Stimulated activated CD4-positive, alpha-beta T cell treated with anti-CD3 and anti-CD28 coated beads, Interleukin-15, amount 100 ng/mL, for 48 hours (primary cell): Measurements from ENCODE around the gene NDUFA8.

Experiments used
- DNase-seq, 2 donors: peaks; one replicate each; pipeline ENCODE4 v3.0.0-alpha.2; 2020; ENCODE audit warnings: low read depth in 2 of 2

Gene NDUFA8

DNA sequence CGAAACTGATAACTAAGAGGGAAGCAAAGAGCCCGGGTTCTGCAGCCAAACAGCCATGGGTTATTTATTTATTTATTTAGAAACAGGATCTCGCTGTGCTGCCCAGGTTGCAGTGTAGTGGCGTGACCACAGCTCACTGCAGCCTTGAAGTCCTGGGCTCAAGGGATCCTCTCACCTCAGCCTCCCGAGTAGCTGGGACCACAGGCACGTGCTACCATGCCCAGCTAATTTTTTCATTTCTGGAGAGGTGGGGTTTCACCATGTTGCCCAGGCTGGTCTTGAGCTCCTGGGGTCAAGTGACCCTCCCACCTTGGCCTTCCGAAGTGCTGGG, 24.1 kb downstream of the NDUFA8 start:
- DNase-seq: no peak

DNA sequence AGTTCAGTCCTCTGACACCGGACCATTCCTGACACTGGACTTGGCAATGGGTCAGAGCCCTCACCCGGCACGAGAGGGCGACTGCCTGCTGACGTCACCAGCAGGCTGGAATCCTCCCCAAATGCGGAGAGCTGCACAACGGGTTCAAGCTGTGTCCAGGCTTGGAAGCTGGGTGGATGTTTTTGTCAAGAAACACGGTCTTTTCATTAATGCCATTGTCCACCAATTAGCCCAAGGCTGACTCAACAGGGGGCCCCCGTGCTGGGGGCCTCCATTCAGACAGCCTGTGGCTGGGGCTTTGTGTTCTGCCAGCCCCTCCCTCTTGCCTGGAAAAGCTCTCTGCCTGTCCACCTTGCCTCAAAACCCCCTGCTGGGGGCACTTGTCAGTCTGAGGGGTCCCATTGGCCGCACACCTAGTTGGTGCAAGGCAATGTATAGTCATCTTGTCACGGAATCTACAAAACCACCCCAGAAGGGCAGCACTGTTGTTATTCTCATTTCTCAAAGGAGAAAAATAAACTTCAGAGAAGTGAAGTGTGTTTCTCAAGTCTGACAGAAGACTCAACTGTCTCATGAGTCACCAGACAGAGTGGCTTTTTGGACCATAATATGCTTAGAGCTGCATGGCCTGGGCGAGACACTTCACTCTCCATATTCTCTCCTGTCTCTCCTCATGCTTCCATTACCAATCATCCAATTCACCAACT, 24.6 kb downstream of the NDUFA8 start:
- no peak for DNase-seq

DNA sequence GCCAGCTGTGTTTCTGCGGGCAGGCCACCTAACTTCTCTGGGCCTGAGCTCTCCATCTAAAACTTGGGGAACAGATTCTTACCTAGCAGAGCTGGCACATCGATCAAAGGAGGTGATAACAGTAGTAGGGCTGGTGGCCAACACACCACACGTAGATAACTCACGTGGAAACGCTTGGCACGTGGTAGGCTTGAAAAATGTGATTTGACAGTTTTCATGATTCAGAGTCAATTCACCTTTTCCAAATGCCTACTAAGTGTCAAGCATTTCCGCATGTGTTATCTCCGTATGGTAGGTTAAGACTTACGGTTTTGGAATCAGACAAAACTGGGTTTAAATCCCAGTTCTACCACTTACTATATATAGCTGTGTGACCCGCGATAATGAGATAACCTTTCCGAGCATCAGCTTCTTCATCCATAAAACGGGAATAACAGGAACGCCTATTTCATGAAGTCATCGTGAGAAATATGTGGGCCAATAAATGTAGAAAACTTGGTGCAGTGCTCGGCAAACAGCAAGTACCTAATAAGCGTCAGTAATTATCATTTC, 25.5 kb downstream of the NDUFA8 start:
- DNase-seq: no peak

DNA sequence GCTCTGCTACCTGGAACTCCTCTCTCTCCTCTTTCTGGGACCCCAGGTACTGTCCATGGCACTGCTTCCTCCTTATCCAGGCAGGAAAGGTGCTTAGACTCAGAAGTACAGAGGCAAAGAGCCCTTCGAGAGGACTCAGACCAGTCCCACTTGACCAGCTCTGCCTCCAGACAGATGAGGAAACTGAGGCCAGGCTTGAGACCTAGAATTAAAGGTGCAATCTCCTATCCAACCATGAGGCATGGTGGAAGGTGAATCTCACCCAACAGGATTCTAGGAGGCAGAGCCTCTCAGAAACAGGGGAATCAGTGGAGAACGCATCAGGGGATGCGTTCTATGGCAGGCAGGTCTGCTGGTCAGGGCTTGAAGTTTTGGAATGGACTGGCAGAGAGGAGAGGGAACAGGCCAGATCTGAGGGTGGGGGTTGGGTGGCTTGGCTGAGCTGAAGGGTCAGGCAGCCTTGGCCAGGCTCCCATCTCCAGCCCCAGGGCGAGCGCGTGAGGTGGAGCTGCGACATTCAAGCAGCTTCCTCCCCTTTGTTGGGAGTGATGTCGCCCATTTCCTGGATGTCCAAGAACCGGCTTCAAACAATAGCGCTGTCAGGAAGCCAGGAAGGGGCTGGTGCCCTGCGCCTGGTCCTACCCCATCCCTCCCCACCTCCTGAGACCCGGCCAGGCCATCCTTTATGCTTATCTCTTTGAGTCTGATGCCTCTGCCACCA, 26.2 kb downstream of the NDUFA8 start:
- no peak for DNase-seq

DNA sequence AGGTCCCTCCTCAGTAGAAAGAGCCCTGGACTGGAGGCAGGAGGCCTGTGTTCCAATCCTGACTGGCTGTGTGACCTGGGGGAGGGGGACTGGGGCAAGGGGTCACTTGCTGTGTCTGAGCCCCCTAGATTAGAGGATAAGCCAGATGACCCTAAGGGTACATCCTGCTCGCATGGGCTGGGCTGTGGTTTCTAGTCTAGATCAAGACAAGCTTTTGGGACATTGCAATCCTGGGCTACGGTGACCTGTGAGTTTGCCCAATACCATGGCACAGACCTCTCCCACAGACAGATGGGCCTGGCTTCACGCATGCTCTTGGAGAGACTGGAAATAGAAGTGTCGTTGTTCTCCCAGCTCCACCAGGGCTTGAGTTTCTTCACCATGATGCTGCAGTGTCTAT, 27.0 kb downstream of the NDUFA8 start:
- DNase-seq: no peak

DNA sequence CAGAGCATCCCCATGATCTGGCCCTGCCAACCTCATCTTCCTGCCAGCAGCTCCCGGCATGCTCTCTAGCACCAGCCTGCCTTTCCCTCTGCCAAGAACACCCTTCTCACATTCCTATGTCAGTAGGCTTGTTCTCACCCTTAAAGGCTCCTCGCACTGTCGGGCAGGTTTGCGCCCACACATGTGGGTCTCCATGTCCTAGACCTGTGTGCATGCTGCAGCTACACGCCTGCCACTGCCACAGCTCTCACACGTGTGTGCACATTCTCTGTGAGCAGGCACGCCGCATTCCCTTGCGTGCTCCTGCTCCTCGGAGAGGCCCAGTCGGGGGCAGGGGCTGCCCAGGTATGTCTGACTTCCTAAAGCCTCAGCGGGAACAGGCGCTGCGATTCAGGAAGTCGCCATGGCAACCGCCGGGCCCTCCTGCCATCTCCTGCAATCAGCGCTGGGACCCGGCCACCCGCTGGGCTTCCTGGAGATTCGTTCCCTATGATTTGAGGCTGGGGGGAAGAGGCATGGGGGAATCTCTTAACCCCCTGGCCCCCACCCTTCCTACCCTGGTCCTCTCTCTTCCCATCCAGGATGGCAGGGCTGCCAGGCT, 28.1 kb downstream of the NDUFA8 start:
- DNase-seq: no peak

DNA sequence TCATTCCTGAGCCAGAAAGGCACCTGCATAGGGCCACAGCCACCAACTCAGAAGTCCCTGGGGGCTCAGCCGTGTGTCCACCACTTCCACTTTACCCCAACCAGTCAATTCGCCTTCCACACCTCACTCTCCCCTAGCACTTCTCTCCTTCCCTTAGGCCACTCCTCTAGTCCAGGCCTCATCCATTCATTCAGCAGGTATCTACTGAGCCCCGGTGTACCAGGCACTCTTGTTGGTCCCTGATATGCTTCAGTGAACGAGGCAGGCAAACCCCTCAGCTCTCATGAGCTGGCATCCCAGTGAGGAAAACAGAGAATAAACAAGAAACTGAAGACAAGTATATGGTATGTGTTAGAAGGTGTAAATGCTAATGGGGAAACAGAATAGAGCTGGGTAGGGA, 28.7 kb downstream of the NDUFA8 start:
- no peak for DNase-seq

DNA sequence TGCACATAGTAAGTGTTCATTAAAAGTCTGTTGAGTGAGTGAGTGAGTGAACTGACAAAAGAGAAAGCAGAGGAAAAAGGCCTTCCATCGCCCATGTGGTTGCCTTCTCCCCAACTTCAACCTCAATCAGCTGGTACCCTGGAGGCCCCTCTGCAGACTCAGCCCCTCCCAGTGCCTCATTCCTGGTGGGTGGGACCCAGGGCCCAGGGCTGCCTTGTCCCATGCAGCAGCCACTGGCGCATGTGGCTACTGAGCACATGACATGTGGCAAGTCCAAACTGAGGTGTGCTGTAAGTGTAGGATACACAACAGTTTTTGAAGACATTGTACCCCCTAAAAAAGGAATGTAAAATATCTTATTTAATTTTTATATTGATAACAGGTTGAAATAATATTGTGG, 29.6 kb downstream of the NDUFA8 start:
- no peak for DNase-seq

DNA sequence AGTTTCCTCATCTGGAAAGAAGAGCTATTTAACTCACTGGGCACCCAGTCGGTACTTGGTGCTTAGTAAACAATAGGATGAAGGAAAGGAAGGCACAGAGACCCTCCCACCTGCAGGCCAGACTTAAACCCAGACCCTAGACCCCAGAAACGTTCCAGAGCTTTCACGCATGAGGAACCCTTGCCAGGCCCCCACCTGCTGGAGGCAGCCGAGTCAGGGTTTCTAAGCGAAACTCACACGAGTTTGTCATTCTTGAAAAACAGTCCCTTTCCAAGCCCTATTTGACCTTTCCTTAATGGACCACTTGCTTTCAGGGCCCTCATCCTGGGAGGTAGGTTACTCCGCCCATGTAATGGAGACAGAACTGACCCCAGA, 30.6 kb downstream of the NDUFA8 start:
- no peak for DNase-seq

DNA sequence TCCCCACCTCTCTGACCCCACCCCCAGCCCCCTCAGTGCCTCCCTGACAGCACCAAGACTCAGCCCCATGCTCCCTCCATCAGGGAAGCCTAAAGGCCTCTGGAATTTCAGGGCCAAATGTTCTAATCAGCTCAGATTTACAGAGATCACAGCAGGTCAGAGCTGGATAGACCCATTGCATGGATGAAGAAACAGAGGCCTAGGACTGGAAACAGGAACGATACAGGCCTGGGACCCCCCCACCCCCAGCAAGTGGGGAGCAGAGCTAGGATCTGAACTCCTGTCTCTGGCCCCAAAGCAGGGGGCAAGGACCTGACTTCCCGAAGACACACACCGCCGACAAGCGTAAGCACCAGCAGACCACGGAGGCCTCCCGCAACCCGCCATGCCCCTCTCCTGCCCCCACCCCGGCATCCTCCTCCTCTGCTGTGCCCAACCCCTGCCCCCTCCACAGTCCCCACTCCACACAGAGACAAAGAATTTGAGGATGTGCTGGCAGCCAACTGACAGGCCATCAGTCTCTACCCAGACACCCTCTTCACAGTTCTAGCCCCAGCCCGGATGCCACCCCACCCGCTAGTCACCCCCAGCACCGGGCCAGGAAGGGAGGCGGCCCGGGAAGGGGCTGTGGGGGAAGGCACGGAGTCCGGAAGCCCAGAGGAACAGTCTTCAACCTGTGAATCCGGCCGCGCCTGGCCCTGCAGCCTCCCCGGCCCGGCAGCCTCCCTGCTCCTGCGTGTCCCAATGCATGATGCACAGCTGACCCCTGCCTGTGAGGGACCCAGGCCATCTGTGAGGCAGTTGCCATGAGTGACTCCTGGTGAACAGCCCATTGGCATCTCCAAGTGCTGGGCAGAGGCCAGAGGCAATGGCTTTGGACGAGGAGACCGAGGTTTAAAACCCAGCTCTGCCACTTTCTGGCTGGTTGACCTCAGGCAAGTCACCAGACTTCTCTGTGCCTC, 31.3 kb downstream of the NDUFA8 start:
- no peak for DNase-seq

DNA sequence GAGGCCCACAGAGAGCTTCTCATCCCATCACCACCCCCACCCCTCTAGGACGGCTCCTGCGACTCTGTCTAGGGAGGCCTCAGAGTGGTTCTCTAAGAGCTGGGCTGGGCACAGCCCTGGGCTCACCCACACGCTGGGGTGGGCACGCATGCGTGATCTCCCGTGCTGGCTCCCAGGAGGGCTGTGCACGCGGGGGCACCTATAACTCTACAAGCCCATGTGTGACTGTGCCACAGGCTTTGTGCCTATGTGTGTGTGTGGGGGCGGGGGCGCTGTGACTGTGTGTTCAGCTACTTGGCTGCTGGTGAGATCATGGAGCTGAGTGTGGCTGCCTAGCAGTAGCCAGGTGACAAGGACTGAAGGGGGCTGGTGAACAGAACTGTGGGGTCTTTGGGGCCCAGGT, 32.2 kb downstream of the NDUFA8 start:
- DNase-seq: no peak

DNA sequence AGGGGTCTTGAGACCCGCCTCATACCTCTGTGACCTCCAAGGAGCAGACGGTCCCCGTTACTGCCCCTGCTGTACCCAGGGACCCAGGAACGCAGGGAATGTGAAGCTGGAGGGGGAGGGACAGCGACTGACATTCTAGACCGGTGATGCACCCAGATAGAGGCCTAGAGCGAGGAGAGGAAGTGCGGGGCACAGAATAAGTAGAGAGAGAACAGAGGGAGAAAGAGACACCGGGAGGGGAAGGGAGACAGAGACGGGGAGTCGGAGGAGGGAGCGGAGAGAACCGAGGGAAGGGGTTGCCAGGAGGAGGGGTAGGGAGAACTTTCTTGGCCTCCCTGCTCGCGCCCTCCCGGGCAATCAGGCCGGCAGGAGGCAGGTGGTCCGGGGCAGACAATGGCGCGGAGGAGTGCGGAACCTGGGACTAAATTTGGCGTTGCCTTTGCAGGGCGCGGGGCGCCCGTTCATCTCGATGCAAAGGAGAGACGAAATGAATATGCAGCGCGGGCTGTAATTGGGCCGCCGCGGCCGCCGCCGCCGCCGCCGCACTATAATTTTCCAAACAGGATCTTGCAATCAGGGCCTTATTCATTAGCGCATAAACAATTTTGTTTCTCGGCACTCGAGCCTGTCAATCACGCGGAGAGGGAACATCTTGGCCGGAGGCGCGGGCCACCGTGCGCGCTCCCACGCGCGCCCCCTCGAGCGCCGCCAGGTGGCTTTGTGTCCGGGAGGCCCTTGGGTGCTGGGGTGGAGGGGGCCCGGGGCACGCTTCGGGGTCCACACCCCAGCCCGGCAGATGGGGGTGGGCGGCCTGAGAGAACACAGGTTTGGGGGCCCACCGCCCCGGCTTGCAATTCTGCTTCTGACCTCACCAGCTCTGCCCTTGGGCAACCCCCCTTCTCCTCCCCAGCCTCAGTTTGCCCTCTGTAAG, 33.0 kb downstream of the NDUFA8 start:
- no peak for DNase-seq

DNA sequence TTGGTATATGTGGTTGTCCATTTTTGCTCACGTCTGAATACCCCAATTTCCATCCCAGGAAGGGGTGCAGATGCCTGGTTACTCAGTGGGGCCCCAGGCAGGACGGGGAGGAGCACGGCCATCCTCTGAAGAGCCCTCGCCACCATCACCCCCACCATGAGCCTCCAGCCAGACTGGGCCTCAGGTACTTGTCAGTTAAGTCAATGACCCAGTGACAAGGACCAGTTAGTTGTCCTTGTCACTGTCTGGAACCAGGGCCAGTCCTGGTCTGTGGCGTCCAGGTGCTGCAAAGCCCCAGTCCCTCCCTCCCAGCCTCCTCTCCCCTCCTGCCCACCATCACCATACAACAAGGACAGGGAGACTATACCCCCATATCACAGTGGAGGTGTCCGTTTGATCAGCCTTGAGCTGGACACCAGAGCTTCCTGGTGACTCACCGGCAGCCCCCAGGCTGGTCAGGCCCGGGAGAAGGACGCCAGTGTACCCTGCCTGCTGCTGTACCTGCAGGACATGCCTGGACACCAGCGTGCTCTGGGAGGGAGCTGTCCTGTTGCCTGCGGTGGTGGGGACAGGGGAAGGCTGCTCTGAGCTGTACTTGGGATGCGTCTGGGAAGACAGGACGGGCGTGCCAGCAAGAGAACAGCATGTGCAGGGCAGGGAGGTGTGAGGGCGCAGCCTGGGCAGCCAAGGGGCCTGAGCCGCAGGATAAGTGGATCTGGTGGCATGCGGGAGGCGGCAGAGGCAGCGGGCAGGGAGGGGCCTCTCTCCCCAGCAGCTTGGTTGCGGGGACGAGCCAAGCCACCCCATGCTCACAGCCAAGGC, 33.9 kb downstream of the NDUFA8 start:
- no peak for DNase-seq

DNA sequence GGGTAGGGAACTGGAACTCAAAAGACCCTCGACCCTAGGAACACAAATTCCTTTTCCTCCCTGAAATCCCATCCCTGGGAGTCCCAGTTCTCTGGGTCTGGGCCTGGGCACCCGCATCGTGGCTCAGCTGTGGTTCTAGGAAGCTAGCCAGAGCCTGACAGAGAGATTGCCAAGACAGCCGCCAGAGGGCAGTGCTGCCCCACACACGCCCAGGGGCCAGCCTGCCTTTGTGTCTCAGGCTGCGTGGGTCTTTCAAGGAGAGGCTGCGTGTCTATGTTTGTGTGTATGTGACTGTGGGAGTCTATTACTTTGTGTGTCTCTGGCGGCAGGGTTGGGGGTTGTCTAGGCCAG, 34.4 kb downstream of the NDUFA8 start:
- DNase-seq: peak; percentile 43 to 76

DNA sequence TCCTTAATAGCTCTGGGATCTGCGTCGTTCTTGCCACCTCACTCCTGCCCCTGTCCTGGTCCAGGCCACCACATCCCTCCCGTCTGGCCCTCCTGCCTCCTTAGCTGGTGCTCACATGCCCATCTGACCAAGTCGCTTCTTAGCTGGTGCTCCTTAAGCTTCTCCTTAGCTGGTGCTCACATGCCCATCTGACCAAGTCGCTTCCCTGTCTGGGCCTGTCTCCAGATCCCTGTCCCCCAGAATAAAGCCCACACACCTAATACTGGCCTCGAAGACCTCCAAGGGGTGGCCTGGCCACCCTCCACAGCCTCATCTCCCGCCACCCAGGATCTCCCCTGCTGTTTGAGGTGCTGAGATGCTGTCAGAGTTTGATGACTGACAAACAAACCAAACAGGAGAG, 35.1 kb downstream of the NDUFA8 start:
- no peak for DNase-seq

DNA sequence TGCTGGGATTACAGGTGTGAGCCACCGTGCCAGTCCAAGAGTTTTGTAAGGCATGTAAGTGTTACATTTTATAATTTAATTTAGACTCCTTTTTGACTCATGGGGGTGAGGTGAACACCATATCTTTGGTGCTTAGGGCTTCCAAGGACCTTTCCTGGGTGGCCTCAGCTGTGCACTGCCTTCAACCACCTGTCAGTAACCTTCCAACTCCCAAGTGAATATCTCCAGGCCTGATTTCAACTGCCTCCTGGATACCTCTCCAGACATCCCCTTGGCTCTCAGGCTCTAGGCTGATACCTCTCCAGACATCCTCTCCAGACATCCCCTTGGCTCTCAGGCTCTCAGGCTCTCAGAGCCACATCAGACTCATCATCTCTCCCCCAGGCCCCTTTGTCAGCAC, 35.5 kb downstream of the NDUFA8 start:
- DNase-seq: no peak

DNA sequence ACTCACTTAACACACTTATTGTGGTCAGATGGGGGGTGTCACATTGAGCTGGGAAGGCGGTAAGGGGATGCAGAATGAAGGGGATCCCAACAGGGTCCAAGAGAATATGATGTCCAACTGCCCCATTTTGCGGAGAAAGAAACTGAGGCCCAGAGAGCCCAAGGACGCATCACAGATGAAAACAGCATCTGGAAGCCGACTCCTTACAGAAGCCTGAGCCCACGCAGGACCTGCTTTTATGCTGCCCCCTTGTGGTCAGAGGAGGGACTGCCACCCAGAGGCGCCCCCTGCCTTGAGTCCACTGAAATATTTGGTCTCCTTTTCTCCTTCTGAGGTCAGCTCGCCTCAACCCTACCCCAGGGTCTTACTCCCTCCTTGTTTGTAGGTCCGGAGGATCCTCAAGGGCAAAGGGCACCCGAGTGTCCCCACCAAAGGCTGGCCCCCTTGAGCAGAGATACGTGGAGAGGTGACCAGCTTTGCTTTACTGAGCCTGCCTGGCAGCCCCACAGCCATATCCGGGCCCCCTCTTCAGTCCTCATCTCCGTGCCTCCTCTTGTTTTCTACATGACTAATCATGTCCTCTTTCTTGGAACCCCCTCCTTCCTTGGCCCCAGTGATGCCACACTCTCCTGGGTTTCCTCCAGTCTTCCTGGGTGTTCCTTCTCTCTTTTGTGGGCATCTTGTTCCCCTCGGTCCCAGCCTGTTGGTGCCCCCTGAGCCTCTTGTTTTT, 36.5 kb downstream of the NDUFA8 start:
- DNase-seq: peak; percentile 50 to 64

DNA sequence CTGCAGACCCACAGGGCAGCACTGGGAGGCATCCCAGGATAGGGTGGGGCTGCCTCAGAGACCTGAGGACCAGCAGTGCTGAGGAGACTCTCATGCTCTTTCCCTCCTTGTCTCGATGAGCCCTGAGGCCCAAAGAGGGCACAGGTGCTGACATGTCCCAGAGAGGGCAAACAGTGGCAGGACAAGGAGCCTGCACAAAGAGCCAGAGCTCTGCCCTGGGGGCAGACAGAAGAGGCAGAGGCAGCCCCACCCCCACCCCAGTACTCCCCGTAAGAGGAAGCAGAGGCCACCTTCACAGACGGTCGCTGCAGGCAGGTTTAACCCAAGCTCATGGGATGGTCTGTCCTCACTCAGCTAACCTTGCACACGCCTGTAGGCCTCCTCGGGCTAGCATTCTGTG, 37.1 kb downstream of the NDUFA8 start:
- DNase-seq: no peak

DNA sequence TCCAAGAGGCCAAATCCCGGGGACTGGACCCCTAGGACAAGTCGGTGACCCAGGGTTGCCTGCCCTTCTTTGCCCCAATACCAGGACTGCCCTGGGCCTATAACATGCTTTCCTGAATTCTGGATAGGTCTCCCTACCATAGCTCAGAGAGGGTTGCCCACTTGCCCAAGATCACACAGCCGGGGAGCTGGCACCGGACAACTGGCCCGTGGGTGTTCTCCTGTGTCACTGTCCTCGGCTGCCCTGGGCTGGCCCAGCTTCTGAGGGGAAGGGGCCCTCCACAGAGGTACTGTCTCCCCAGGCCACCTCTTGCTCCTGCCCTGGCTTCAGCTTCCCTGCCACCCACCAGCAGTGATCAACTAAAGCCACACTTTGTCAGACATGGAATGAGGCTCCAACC, 37.6 kb downstream of the NDUFA8 start:
- DNase-seq: no peak
